H9 (cell line): ENCODE measurements around the gene ZNHIT6. TPM values are rescaled to one million over a fixed set of nuclear protein-coding genes. Genes with fewer than 3 reads are reported as not detected.

ENCODE experiments used
- DNase-seq: peaks from one replicate; pipeline ENCODE4 v3.0.0-alpha.2; 2017
- H2AFZ ChIP-seq: one replicate; pipeline ENCODE4 v1.6.1; 2013; ENCODE audit warnings: mild to moderate bottlenecking, low read length, control low read depth, moderate library complexity
- H2AK5ac ChIP-seq: 2 replicates; pipeline ENCODE4 v1.6.1; 2013; ENCODE audit warnings: low read length, control low read depth, mixed read lengths; ENCODE audit not compliant: insufficient read length
- H2BK120ac ChIP-seq: one replicate; pipeline ENCODE4 v1.6.1; 2013; ENCODE audit warnings: low read depth, mild to moderate bottlenecking, low read length, control low read depth, inconsistent platforms; ENCODE audit not compliant: poor library complexity, severe bottlenecking
- H2BK12ac ChIP-seq: 2 replicates; pipeline ENCODE4 v1.6.1; 2013; ENCODE audit warnings: low read length, control low read depth, mixed read lengths, low read depth; ENCODE audit not compliant: insufficient read length
- H2BK15ac ChIP-seq: 2 replicates; pipeline ENCODE4 v1.6.1; 2013; ENCODE audit warnings: low read depth, low read length, control low read depth
- H2BK20ac ChIP-seq: one replicate; pipeline ENCODE4 v1.6.1; 2013; ENCODE audit warnings: low read depth, mild to moderate bottlenecking, low read length, control low read depth, inconsistent platforms; ENCODE audit not compliant: poor library complexity, severe bottlenecking
- H2BK5ac ChIP-seq: 2 replicates; pipeline ENCODE4 v1.6.1; 2013; ENCODE audit warnings: low read length, control low read depth, mixed read lengths; ENCODE audit not compliant: insufficient read length
- H3K14ac ChIP-seq: 2 replicates; pipeline ENCODE4 v1.6.1; 2013; ENCODE audit warnings: low read length, control low read depth; ENCODE audit not compliant: insufficient read depth
- H3K18ac ChIP-seq: 2 replicates; pipeline ENCODE4 v1.6.1; 2013; ENCODE audit warnings: low read depth, mild to moderate bottlenecking, mixed read lengths, low read length, control low read depth; ENCODE audit not compliant: insufficient read length
- H3K23ac ChIP-seq: 2 replicates; pipeline ENCODE4 v1.6.1; 2013; ENCODE audit warnings: low read length, control low read depth, mixed read lengths, low read depth; ENCODE audit not compliant: insufficient read length
- H3K23me2 ChIP-seq: 2 replicates; pipeline ENCODE4 v1.6.1; 2013; ENCODE audit warnings: low read depth, mild to moderate bottlenecking, mixed read lengths, low read length, control low read depth; ENCODE audit not compliant: insufficient read length, poor library complexity, severe bottlenecking
- H3K27ac ChIP-seq: 2 replicates; pipeline ENCODE4 v1.5.1; 2013; ENCODE audit warnings: low read length, control low read depth, mixed read lengths, low read depth; ENCODE audit not compliant: insufficient read length
- H3K27me3 ChIP-seq: 2 replicates; pipeline ENCODE4 v1.6.1; 2013; ENCODE audit warnings: low read length, control low read depth, inconsistent platforms; ENCODE audit not compliant: insufficient read depth
- H3K4ac ChIP-seq: 2 replicates; pipeline ENCODE4 v1.6.1; 2013; ENCODE audit warnings: low read depth, mild to moderate bottlenecking, control low read depth, inconsistent platforms, low read length, moderate library complexity
- H3K4me1 ChIP-seq: 2 replicates; pipeline ENCODE4 v1.6.1; 2013; ENCODE audit warnings: low read length, control low read depth, inconsistent platforms; ENCODE audit not compliant: insufficient read depth
- H3K4me2 ChIP-seq: 2 replicates; pipeline ENCODE4 v1.6.1; 2013; ENCODE audit warnings: low read length, control low read depth, mixed read lengths; ENCODE audit not compliant: insufficient read length, insufficient read depth
- H3K56ac ChIP-seq: 2 replicates; pipeline ENCODE4 v1.6.1; 2013; ENCODE audit warnings: low read depth, mild to moderate bottlenecking, mixed read lengths, low read length, control low read depth; ENCODE audit not compliant: insufficient read length
- H3K79me1 ChIP-seq: 2 replicates; pipeline ENCODE4 v1.6.1; 2013; ENCODE audit warnings: low read depth, mild to moderate bottlenecking, moderate library complexity, low read length, control low read depth, inconsistent platforms; ENCODE audit not compliant: insufficient read depth, poor library complexity, severe bottlenecking
- H3K79me2 ChIP-seq: 2 replicates; pipeline ENCODE4 v1.6.1; 2013; ENCODE audit warnings: low read length, control low read depth, inconsistent platforms; ENCODE audit not compliant: insufficient read depth
- H3K9ac ChIP-seq: 2 replicates; pipeline ENCODE4 v1.6.1; 2013; ENCODE audit warnings: low read length, control low read depth, mixed read lengths; ENCODE audit not compliant: insufficient read length; ENCODE audit errors: extremely low read depth
- H3K9me3 ChIP-seq: one replicate; pipeline ENCODE4 v1.6.1; 2013; ENCODE audit warnings: low read depth, low read length, inconsistent platforms; ENCODE audit not compliant: control insufficient read depth
- H3T11ph ChIP-seq: one replicate; pipeline ENCODE4 v1.6.1; 2013; ENCODE audit warnings: mild to moderate bottlenecking, low read length, control low read depth, inconsistent platforms
- H4K20me1 ChIP-seq: one replicate; pipeline ENCODE4 v1.6.1; 2013; ENCODE audit not compliant: control insufficient read depth, insufficient read length, insufficient read depth
- H4K5ac ChIP-seq: 2 replicates; pipeline ENCODE4 v1.6.1; 2013; ENCODE audit warnings: low read depth, mild to moderate bottlenecking, mixed read lengths, low read length, control low read depth; ENCODE audit not compliant: insufficient read length
- H4K8ac ChIP-seq: replicated peaks from 2 replicates; pipeline ENCODE4 v1.6.1; 2013; ENCODE audit warnings: low read length, control low read depth, mixed read lengths, low read depth; ENCODE audit not compliant: insufficient read length
- H4K91ac ChIP-seq: 2 replicates; pipeline ENCODE4 v1.6.1; 2013; ENCODE audit warnings: low read depth, mild to moderate bottlenecking, moderate library complexity, mixed read lengths, low read length, control low read depth; ENCODE audit not compliant: insufficient read length
- H3K27ac Mint-ChIP-seq, 3 experiments: 2 replicates in 2 of 3; 3 replicates in 1 of 3; pipeline ENCODE4 v1.8.0; 2020 to 2021; ENCODE audit warnings: mixed read lengths in 3 of 3, mild to moderate bottlenecking in 1 of 3, moderate library complexity in 1 of 3
- H3K27me3 Mint-ChIP-seq: 2 replicates; pipeline ENCODE4 v1.8.0; 2021; ENCODE audit warnings: low read depth, mild to moderate bottlenecking, moderate library complexity, mixed read lengths
- H3K36me3 Mint-ChIP-seq, 3 experiments: 2 replicates in 2 of 3; 3 replicates in 1 of 3; pipeline ENCODE4 v1.8.0; 2020 to 2021; ENCODE audit warnings: low read depth in 3 of 3, mixed read lengths in 3 of 3; ENCODE audit not compliant: insufficient read depth in 1 of 3
- H3K4me1 Mint-ChIP-seq, 2 experiments: 2 replicates each; pipeline ENCODE4 v1.8.0; 2020; ENCODE audit warnings: mixed read lengths in 2 of 2
- H3K4me3 Mint-ChIP-seq, 2 experiments: 2 replicates in 1 of 2; 3 replicates in 1 of 2; pipeline ENCODE4 v1.8.0; 2020 to 2021; ENCODE audit warnings: mild to moderate bottlenecking in 2 of 2, mixed read lengths in 2 of 2, moderate library complexity in 1 of 2
- H3K9me3 Mint-ChIP-seq, 2 experiments: 2 replicates in 1 of 2; 3 replicates in 1 of 2; pipeline ENCODE4 v1.8.0; 2020; ENCODE audit warnings: mild to moderate bottlenecking in 2 of 2, mixed read lengths in 2 of 2, moderate library complexity in 1 of 2
- CTCF ChIP-seq: fragments of 200-600 bp; sonication (generic); conservative IDR thresholded peaks from 3 replicates; pipeline ENCODE4 v1.8.0; 2021; ENCODE audit warnings: antibody characterized with exemption, mild to moderate bottlenecking
- WGBS: extraction: QIAGEN DNeasy Blood & Tissue Kit; methylation state at CpG from one replicate; pipeline ENCODE4 v1.1.7; 2013; ENCODE audit warnings: missing lambda C conversion rate, low lambda C conversion rate, mixed read lengths; ENCODE audit not compliant: insufficient read length; ENCODE audit errors: extremely low coverage; 5-methylcytosine and 5-hydroxymethylcytosine counted together
- total RNA-seq: library from RNA; stranded (reverse); gene quantifications from 2 replicates; pipeline ENCODE4 v1.2.1, GENCODE V29; 2021

Gene ZNHIT6
- total RNA-seq, 1 experiment from 2014 or later, result 21.5 TPM

GRCh38 chr1:85601901-85602300 is 106.3 kb downstream of the ZNHIT6 start:
- Histone ChIP-seq H2BK15ac (no peak overlapping the region), H3K18ac (no peak overlapping the region), H3K9ac (no peak overlapping the region), H4K91ac (no peak overlapping the region), H3K79me1 (no peaks in the 10 kb centered on the region), H3K23me2 (no peaks in the 10 kb centered on the region), H3K23ac (no peak overlapping the region), H3K14ac (no peak overlapping the region), H4K20me1 (no peaks in the 10 kb centered on the region), H3K79me2 (no peaks in the 10 kb centered on the region), H2AK5ac (no peak overlapping the region), H2BK12ac (no peak overlapping the region), H2BK5ac (no peak overlapping the region), H3T11ph (no peak overlapping the region), H2AFZ (no peak overlapping the region), H3K4ac (no peak overlapping the region), H3K4me2 (no peak overlapping the region), H3K27me3 (no peaks in the 10 kb centered on the region), H3K56ac (no peak overlapping the region), H3K4me1 (peaks cover 13% of the 10 kb centered on the region), H4K8ac (no peak overlapping the region), H3K9me3 (no peaks in the 10 kb centered on the region), H2BK20ac (no peak overlapping the region), H3K27ac (no peak overlapping the region), H2BK120ac (no peak overlapping the region), H4K5ac (no peak overlapping the region)
- peaks cover 7% of the 10 kb centered on the region for H3K27me3 Mint-ChIP-seq
- WGBS, result no CpG with 5 or more reads among the region's 4 CpGs
- peak overlapping the region in 1 of 3 experiments; percentile 33; a peak in 1 of 7 replicates for H3K27ac Mint-ChIP-seq
- H3K36me3 Mint-ChIP-seq, result peaks cover 0 to 5% (median 4%) of the 10 kb centered on the region in 3 experiments; a peak in 3 of 7 replicates
- TF ChIP-seq CTCF, result no peak
- DNase-seq, result no peak
- H3K4me1 Mint-ChIP-seq, result peaks cover 44 to 55% of the 10 kb centered on the region in 2 experiments
- no peak overlapping the region for H3K4me3 Mint-ChIP-seq
- peaks cover 2 to 3% of the 10 kb centered on the region in 2 experiments; a peak in 2 of 5 replicates for H3K9me3 Mint-ChIP-seq
